ENCODE data around the gene FILIP1. TPM values are rescaled to one million over a fixed set of nuclear protein-coding genes. Genes with fewer than 3 reads are reported as not detected.

The FILIP1 gene
- polyA plus RNA-seq, 3 donors = not detected

GRCh38 chr6:75287424-75287823 lies 206.2 kb downstream of the FILIP1 start:
- H2AFZ ChIP-seq (ENCODE audit: insufficient read depth, low read depth, low read length, poor library complexity, severe bottlenecking) = no peak overlapping the region
- no peak overlapping the region for H3K4me2 ChIP-seq (replicated peaks; ENCODE audit: extremely low read depth, low read length, poor library complexity, severe bottlenecking)
- no peak overlapping the region for H3K27ac ChIP-seq (ENCODE audit: low read depth in 1 of 2, low read length in 2 of 2)
- peaks cover 2 to 10% of the 10 kb centered on the region in 2 donors for H3K36me3 Mint-ChIP-seq
- H3K36me3 ChIP-seq (replicated peaks in 1 of 2; ENCODE audit: control insufficient read depth in 1 of 2, insufficient read depth in 2 of 2, low read length in 2 of 2) = no peaks in the 10 kb centered on the region
- TF ChIP-seq, protein P1, sequence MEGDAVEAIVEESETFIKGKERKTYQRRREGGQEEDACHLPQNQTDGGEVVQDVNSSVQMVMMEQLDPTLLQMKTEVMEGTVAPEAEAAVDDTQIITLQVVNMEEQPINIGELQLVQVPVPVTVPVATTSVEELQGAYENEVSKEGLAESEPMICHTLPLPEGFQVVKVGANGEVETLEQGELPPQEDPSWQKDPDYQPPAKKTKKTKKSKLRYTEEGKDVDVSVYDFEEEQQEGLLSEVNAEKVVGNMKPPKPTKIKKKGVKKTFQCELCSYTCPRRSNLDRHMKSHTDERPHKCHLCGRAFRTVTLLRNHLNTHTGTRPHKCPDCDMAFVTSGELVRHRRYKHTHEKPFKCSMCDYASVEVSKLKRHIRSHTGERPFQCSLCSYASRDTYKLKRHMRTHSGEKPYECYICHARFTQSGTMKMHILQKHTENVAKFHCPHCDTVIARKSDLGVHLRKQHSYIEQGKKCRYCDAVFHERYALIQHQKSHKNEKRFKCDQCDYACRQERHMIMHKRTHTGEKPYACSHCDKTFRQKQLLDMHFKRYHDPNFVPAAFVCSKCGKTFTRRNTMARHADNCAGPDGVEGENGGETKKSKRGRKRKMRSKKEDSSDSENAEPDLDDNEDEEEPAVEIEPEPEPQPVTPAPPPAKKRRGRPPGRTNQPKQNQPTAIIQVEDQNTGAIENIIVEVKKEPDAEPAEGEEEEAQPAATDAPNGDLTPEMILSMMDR (IDR thresholded peaks at IDR 0.05) = no peak
- no peaks in the 10 kb centered on the region for H3K9me3 ChIP-seq (replicated peaks in 1 of 2; ENCODE audit: control insufficient read depth in 1 of 2, insufficient read depth in 1 of 2, low read length in 2 of 2)
- WGBS (ENCODE audit: insufficient coverage) = no CpG with 5 or more reads among the region's 1 CpG
- intact Hi-C loops (cut with micrococcal nuclease) = loop anchor here in 1 of 2 donors (10.0 kb wide), 1 partner anchor 317 kb away; the partner anchor contains the start of gene SENP6
- peaks cover 24% of the 10 kb centered on the region for H3K4me1 Mint-ChIP-seq
- H3K27me3 ChIP-seq (ENCODE audit: control insufficient read depth in 2 of 2, insufficient read depth in 2 of 2, low read length in 2 of 2) = no peaks in the 10 kb centered on the region
- no peak overlapping the region for H3K4me3 ChIP-seq (replicated peaks in 1 of 3; ENCODE audit: low read depth in 2 of 3, low read length in 3 of 3)
- H3K4me3 Mint-ChIP-seq = peak overlapping the region in 1 of 2 donors; percentile 30
- no peaks in the 10 kb centered on the region for H3K9me3 Mint-ChIP-seq
- H3K27ac Mint-ChIP-seq = peak overlapping the region in 4 of 7 donors; percentile 3 to 57 (median 18)
- H3K4me1 ChIP-seq (ENCODE audit: control insufficient read depth in 1 of 2, insufficient read depth in 2 of 2, low read length in 2 of 2) = peaks cover 12 to 41% of the 10 kb centered on the region in 2 donors
- H3K79me2 ChIP-seq (ENCODE audit: insufficient read depth, low read length) = peaks cover 45% of the 10 kb centered on the region
- DNase-seq = no peak
- no peaks in the 10 kb centered on the region for H3K27me3 Mint-ChIP-seq (ENCODE audit: low read depth in 3 of 3)
- no peak overlapping the region for H3K9ac ChIP-seq (ENCODE audit: insufficient read depth, low read length, poor library complexity, severe bottlenecking)
- H4K20me1 ChIP-seq (ENCODE audit: insufficient read depth, low read length) = peaks cover 7% of the 10 kb centered on the region

DNA sequence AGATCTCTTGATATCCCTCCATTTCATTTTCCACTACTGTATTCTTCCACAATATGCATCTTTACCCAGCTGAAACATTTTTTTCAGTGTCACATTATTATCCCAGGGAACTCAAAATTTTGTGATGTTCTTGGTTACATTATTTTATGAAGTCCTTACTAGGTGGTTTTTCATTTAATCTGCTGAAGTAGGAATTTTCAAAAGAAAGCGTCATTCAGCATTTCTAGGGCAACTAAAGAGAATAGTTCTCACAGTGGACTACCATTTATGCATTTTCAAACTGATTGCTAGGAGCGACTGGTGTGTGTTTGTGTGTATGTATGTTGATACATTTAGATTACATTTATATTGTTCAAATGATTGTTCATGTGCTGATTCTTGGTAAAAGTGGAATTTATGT lies 206.6 kb downstream of the FILIP1 start:
- H3K79me2 ChIP-seq (ENCODE audit: insufficient read depth, low read length) = peaks cover 49% of the 10 kb centered on the region
- Mint-ChIP-seq H3K4me3 (no peak overlapping the region), H3K4me1 (peaks cover 27% of the 10 kb centered on the region), H3K36me3 (peaks cover 2 to 12% of the 10 kb centered on the region in 2 donors), H3K27ac (peak overlapping the region in 1 of 7 donors; percentile 22), H3K27me3 (ENCODE audit: low read depth in 3 of 3) (no peaks in the 10 kb centered on the region), H3K9me3 (no peaks in the 10 kb centered on the region)
- no peak for DNase-seq
- no peak overlapping the region for H3K27ac ChIP-seq (ENCODE audit: low read depth in 1 of 2, low read length in 2 of 2)
- H3K4me3 ChIP-seq (replicated peaks in 1 of 3; ENCODE audit: low read depth in 2 of 3, low read length in 3 of 3) = no peak overlapping the region
- no peaks in the 10 kb centered on the region for H3K9me3 ChIP-seq (replicated peaks in 1 of 2; ENCODE audit: control insufficient read depth in 1 of 2, insufficient read depth in 1 of 2, low read length in 2 of 2)
- H2AFZ ChIP-seq (ENCODE audit: insufficient read depth, low read depth, low read length, poor library complexity, severe bottlenecking) = no peak overlapping the region
- peaks cover 16 to 45% of the 10 kb centered on the region in 2 donors for H3K4me1 ChIP-seq (ENCODE audit: control insufficient read depth in 1 of 2, insufficient read depth in 2 of 2, low read length in 2 of 2)
- no peak overlapping the region for H3K9ac ChIP-seq (ENCODE audit: insufficient read depth, low read length, poor library complexity, severe bottlenecking)
- H3K27me3 ChIP-seq (ENCODE audit: control insufficient read depth in 2 of 2, insufficient read depth in 2 of 2, low read length in 2 of 2) = no peaks in the 10 kb centered on the region
- intact Hi-C loops (cut with micrococcal nuclease) = loop anchor here in 1 of 2 donors (10.0 kb wide), 1 partner anchor 318 kb away; the partner anchor contains the start of gene SENP6
- no CpG with 5 or more reads among the region's 2 CpGs for WGBS (ENCODE audit: insufficient coverage)
- peaks cover 10% of the 10 kb centered on the region for H4K20me1 ChIP-seq (ENCODE audit: insufficient read depth, low read length)
- H3K4me2 ChIP-seq (replicated peaks; ENCODE audit: extremely low read depth, low read length, poor library complexity, severe bottlenecking) = no peak overlapping the region
- TF ChIP-seq, protein P1 (IDR thresholded peaks at IDR 0.05) = no peak
- no peaks in the 10 kb centered on the region for H3K36me3 ChIP-seq (replicated peaks in 1 of 2; ENCODE audit: control insufficient read depth in 1 of 2, insufficient read depth in 2 of 2, low read length in 2 of 2)
